ENCODE data around the gene WNT7B.

The WNT7B gene

GRCh38 chr22:45949258-45949870 lies 27.6 kb downstream of the WNT7B start:
- no peak for DNase-seq

- no peak for DNase-seq
Observed at GRCh38 chr22:45948081-45948648, 28.8 kb downstream of the WNT7B start.

- DNase-seq: peak; percentile 41
Observed at GRCh38 chr22:45946805-45947600, 30.0 kb downstream of the WNT7B start.

GRCh38 chr22:45945621-45946106 lies 31.3 kb downstream of the WNT7B start:
- DNase-seq: no peak

GRCh38 chr22:45942787-45943493 lies 34.0 kb downstream of the WNT7B start:
- DNase-seq: no peak

- DNase-seq: no peak
Observed at GRCh38 chr22:45942344-45942743, 34.6 kb downstream of the WNT7B start.

- no peak for DNase-seq
Observed at GRCh38 chr22:45938913-45939312, 38.0 kb downstream of the WNT7B start.

- DNase-seq: no peak
Observed at GRCh38 chr22:45937960-45938359, 39.0 kb downstream of the WNT7B start.

GRCh38 chr22:45935573-45935972 lies 41.4 kb downstream of the WNT7B start:
- no peak for DNase-seq

GRCh38 chr22:45934659-45935341 lies 42.2 kb downstream of the WNT7B start:
- no peak for DNase-seq

- no peak for DNase-seq
Observed at GRCh38 chr22:45934168-45934564, 42.8 kb downstream of the WNT7B start.

GRCh38 chr22:45933506-45934167 lies 43.3 kb downstream of the WNT7B start:
- no peak for DNase-seq

GRCh38 chr22:45932071-45932470 lies 44.9 kb downstream of the WNT7B start:
- no peak for DNase-seq

GRCh38 chr22:45931042-45931441 lies 45.9 kb downstream of the WNT7B start:
- DNase-seq: no peak

- no peak for DNase-seq
Observed at GRCh38 chr22:45930324-45930723, 46.6 kb downstream of the WNT7B start.

GRCh38 chr22:45929649-45930048 lies 47.3 kb downstream of the WNT7B start:
- DNase-seq: no peak

- DNase-seq: no peak
Observed at GRCh38 chr22:45928726-45929368, 48.1 kb downstream of the WNT7B start.

- DNase-seq: no peak
Observed at GRCh38 chr22:45927059-45927458, 49.9 kb downstream of the WNT7B start.

- no peak for DNase-seq
Observed at GRCh38 chr22:45926433-45926832, 50.5 kb downstream of the WNT7B start.

GRCh38 chr22:45925811-45926351 lies 51.1 kb downstream of the WNT7B start:
- DNase-seq: no peak

GRCh38 chr22:45923835-45924234 lies 53.1 kb downstream of the WNT7B start:
- DNase-seq: no peak
